ENCODE results near the gene TNN. TPM values are rescaled to one million over a fixed set of nuclear protein-coding genes. Genes with fewer than 3 reads are reported as not detected.

Gene TNN
- total RNA-seq, 3 donors from 2014 or later (not counting 1 experiment from before 2014, with no cell fraction given): not detected

- Histone ChIP-seq H3K27me3 (ENCODE audit: control insufficient read depth, insufficient read depth, low read length) (no peaks in the 10 kb centered on the region), H3K4me1 (ENCODE audit: control insufficient read depth, insufficient read depth, low read length) (peaks cover 3% of the 10 kb centered on the region), H3K36me3 (ENCODE audit: control insufficient read depth, insufficient read depth, low read length) (no peaks in the 10 kb centered on the region), H3K4me3 (ENCODE audit: low read length) (no peak overlapping the region), H3K27ac (ENCODE audit: low read length) (no peak overlapping the region), H3K9me3 (ENCODE audit: control insufficient read depth, insufficient read depth, low read length) (no peaks in the 10 kb centered on the region)
- Mint-ChIP-seq H3K4me1 (peaks cover 0 to 5% of the 10 kb centered on the region in 2 donors), H3K4me3 (no peak overlapping the region), H3K27ac (no peak overlapping the region), H3K36me3 (no peaks in the 10 kb centered on the region), H3K9me3 (no peaks in the 10 kb centered on the region), H3K27me3 (ENCODE audit: low read depth in 2 of 2) (peaks cover 0 to 10% of the 10 kb centered on the region in 2 donors)
- TF ChIP-seq, protein P1, sequence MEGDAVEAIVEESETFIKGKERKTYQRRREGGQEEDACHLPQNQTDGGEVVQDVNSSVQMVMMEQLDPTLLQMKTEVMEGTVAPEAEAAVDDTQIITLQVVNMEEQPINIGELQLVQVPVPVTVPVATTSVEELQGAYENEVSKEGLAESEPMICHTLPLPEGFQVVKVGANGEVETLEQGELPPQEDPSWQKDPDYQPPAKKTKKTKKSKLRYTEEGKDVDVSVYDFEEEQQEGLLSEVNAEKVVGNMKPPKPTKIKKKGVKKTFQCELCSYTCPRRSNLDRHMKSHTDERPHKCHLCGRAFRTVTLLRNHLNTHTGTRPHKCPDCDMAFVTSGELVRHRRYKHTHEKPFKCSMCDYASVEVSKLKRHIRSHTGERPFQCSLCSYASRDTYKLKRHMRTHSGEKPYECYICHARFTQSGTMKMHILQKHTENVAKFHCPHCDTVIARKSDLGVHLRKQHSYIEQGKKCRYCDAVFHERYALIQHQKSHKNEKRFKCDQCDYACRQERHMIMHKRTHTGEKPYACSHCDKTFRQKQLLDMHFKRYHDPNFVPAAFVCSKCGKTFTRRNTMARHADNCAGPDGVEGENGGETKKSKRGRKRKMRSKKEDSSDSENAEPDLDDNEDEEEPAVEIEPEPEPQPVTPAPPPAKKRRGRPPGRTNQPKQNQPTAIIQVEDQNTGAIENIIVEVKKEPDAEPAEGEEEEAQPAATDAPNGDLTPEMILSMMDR (IDR thresholded peaks at IDR 0.05): no peak
- intact Hi-C loops (cut with micrococcal nuclease): loop anchor here (5.0 kb wide), 1 partner anchor 871 kb away; no protein-coding TSS in a partner anchor
- DNase-seq (no peak), ATAC-seq (no peak)
- WGBS (ENCODE audit: insufficient coverage): 81% methylated on average over 8 of the region's 9 CpGs
Measured at GRCh38 chr1:175128523-175128922, 60.9 kb downstream of the TNN start.

DNA sequence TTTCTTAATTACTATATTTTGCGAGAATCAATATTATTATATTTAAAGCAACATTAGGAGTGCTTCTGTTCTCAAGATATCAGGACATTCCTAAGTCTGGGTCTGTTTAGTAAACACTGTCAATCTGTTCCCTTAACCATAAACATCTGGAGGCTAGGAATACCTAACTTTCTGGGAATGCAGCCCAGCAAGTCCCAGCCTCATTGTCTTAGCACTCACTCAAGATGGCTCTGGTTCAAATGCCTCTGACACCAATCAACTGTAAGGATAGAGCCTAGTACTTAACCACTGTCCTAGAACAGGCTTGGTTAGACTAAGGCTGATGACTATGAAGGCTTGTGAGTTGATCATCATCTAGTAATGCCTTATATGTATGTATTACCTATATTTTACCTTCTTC is 61.5 kb downstream of the TNN start:
- H3K9me3 Mint-ChIP-seq: no peaks in the 10 kb centered on the region
- TF ChIP-seq, protein P1 (IDR thresholded peaks at IDR 0.05): no peak
- H3K4me1 Mint-ChIP-seq: peaks cover 0 to 5% of the 10 kb centered on the region in 2 donors
- peaks cover 0 to 10% of the 10 kb centered on the region in 2 donors for H3K27me3 Mint-ChIP-seq (ENCODE audit: low read depth in 2 of 2)
- H3K4me1 ChIP-seq (ENCODE audit: control insufficient read depth, insufficient read depth, low read length): peaks cover 3% of the 10 kb centered on the region
- no peak overlapping the region for H3K27ac Mint-ChIP-seq
- intact Hi-C loops (cut with micrococcal nuclease): loop anchor here (5.0 kb wide), 1 partner anchor 872 kb away; no protein-coding TSS in a partner anchor
- H3K4me3 ChIP-seq (ENCODE audit: low read length): no peak overlapping the region
- DNase-seq: no peak
- no peaks in the 10 kb centered on the region for H3K9me3 ChIP-seq (ENCODE audit: control insufficient read depth, insufficient read depth, low read length)
- no CpG with 5 or more reads among the region's 1 CpG for whole genome bisulfite sequencing (ENCODE audit: insufficient coverage)
- H3K27me3 ChIP-seq (ENCODE audit: control insufficient read depth, insufficient read depth, low read length): no peaks in the 10 kb centered on the region
- H3K36me3 Mint-ChIP-seq: no peaks in the 10 kb centered on the region
- no peak for ATAC-seq
- H3K36me3 ChIP-seq (ENCODE audit: control insufficient read depth, insufficient read depth, low read length): no peaks in the 10 kb centered on the region
- no peak overlapping the region for H3K27ac ChIP-seq (ENCODE audit: low read length)
- H3K4me3 Mint-ChIP-seq: no peak overlapping the region

DNA sequence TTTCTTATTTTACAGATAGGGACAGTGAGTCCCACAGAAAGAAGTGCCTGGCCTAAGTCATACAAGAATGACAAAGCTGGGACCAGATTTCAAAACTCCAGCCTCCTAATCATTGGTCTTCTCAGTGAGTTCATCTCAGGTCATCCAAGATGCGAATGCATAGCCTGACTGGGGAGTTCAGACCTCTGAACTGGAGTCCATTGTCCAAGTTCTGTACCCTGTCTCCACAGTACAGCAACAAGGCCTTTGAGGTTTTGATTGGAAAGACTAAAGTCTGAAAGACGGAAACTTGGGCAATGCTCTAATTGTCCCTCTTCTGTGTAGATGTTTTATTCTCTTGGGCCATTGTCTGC is 62.0 kb downstream of the TNN start:
- intact Hi-C loops (cut with micrococcal nuclease): loop anchor here (5.0 kb wide), 1 partner anchor 872 kb away; no protein-coding TSS in a partner anchor
- WGBS (ENCODE audit: insufficient coverage): 89% methylated on average over 2 of the region's 2 CpGs
- Histone ChIP-seq H3K9me3 (ENCODE audit: control insufficient read depth, insufficient read depth, low read length) (no peaks in the 10 kb centered on the region), H3K4me3 (ENCODE audit: low read length) (no peak overlapping the region), H3K27ac (ENCODE audit: low read length) (no peak overlapping the region), H3K27me3 (ENCODE audit: control insufficient read depth, insufficient read depth, low read length) (no peaks in the 10 kb centered on the region), H3K36me3 (ENCODE audit: control insufficient read depth, insufficient read depth, low read length) (no peaks in the 10 kb centered on the region), H3K4me1 (ENCODE audit: control insufficient read depth, insufficient read depth, low read length) (peaks cover 3% of the 10 kb centered on the region)
- DNase-seq (no peak), ATAC-seq (no peak)
- Mint-ChIP-seq H3K9me3 (no peaks in the 10 kb centered on the region), H3K36me3 (no peaks in the 10 kb centered on the region), H3K4me3 (no peak overlapping the region), H3K27ac (no peak overlapping the region), H3K27me3 (ENCODE audit: low read depth in 2 of 2) (peaks cover 0 to 11% of the 10 kb centered on the region in 2 donors), H3K4me1 (peaks cover 0 to 5% of the 10 kb centered on the region in 2 donors)
- TF ChIP-seq, protein P1 (IDR thresholded peaks at IDR 0.05): no peak

All from natural killer cell (primary cell).